SK-N-SH (cell line): ENCODE results near the gene ZNF446.

Source experiments
- EP300 ChIP-seq, 2 experiments: IDR thresholded peaks; 2 replicates each; pipeline versions ENCODE4 v1.4.0 to v1.6.1; 2012; ENCODE audit warnings: borderline replicate concordance in 1 of 2, low read depth in 1 of 2, low read length in 1 of 2
- NFIC ChIP-seq: IDR thresholded peaks from 2 replicates; pipeline ENCODE4 v1.4.0; 2012; ENCODE audit warnings: borderline replicate concordance

DNA sequence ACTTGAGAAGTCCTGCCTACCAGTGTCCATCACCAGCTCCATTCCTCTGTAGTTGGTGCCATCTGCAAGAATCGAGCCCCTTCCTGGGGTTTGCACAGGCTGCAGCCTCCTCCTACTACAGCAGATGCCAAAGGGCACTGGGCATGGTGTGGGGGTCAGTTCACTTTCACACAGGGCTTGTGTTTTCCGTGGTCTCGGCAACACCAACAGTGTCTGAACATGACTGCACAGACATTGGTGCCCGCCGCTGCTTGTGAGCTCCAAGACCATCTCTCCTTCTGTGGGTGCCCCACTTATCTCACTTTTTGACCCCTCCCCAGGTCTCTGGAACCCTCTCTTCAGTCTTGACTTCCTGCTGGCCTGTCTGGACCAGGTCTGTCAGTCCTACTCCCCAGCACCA lies 15.2 kb downstream of the ZNF446 start:
- no peak for TF ChIP-seq EP300 (IDR thresholded peaks at IDR 0.05; ENCODE audit: borderline replicate concordance in 1 of 2, low read depth in 1 of 2, low read length in 1 of 2)
- TF ChIP-seq NFIC = no peak
